BJ (cell line): ENCODE measurements around the gene PCBP3. TPM values are rescaled to one million over a fixed set of nuclear protein-coding genes. Genes with fewer than 3 reads are reported as not detected.

ENCODE experiments used
- CTCF ChIA-PET: fragments of 350-600 bp; formaldehyde crosslinking; extraction: SDS; loops from one replicate; lab custom pipeline; 2021; ENCODE audit warnings: antibody characterized with exemption, inconsistent platforms; lab: Yijun Ruan, JAX
- POLR2A ChIA-PET: fragments of 300-600 bp; sonication (Branson Sonifier 250); formaldehyde crosslinking; extraction: SDS; loops from one replicate; lab custom pipeline; 2021; ENCODE audit warnings: antibody characterized with exemption; lab: Charles Lee
- DNase-seq: peaks from one replicate; pipeline ENCODE4 v3.0.0-alpha.2; 2011; ENCODE audit warnings: low read depth
- H3K27me3 ChIP-seq: 2 replicates; pipeline ENCODE4 v1.6.0; 2011; ENCODE audit warnings: low read length; ENCODE audit not compliant: control insufficient read depth, insufficient read depth
- H3K36me3 ChIP-seq: 2 replicates; pipeline ENCODE4 v1.5.1; 2011; ENCODE audit warnings: low read length; ENCODE audit not compliant: control insufficient read depth, insufficient read depth
- H3K4me3 ChIP-seq: 2 replicates; pipeline ENCODE4 v1.5.1; 2011; ENCODE audit warnings: low read depth, mild to moderate bottlenecking, control low read depth, low read length
- polyA minus RNA-seq: library from RNA; depleted of rRNA, polyadenylated mRNA; stranded (reverse); fragments of >200 nt; gene quantifications from 2 replicates; pipeline ENCODE4 v1.2.3, GENCODE V29; 2011; rRNA and poly(A)+ RNA removed
- polyA plus RNA-seq: library from polyadenylated mRNA; depleted of rRNA; stranded (reverse); fragments of >200 nt; gene quantifications from 2 replicates; pipeline ENCODE4 v1.2.3, GENCODE V29; 2011; rRNA removed
- TF ChIP-seq, protein P1 (sequence below): IDR thresholded peaks from 2 replicates; pipeline ENCODE4 v1.5.1; 2011; ENCODE audit warnings: low read depth, mild to moderate bottlenecking, control low read depth, inconsistent platforms, low read length, moderate library complexity; ENCODE audit not compliant: insufficient read depth

Gene PCBP3
- polyA plus RNA-seq, result 0.99 and 2.1 TPM in 2 replicates
- 3.1 and 4.7 TPM in 2 replicates for polyA minus RNA-seq

DNA sequence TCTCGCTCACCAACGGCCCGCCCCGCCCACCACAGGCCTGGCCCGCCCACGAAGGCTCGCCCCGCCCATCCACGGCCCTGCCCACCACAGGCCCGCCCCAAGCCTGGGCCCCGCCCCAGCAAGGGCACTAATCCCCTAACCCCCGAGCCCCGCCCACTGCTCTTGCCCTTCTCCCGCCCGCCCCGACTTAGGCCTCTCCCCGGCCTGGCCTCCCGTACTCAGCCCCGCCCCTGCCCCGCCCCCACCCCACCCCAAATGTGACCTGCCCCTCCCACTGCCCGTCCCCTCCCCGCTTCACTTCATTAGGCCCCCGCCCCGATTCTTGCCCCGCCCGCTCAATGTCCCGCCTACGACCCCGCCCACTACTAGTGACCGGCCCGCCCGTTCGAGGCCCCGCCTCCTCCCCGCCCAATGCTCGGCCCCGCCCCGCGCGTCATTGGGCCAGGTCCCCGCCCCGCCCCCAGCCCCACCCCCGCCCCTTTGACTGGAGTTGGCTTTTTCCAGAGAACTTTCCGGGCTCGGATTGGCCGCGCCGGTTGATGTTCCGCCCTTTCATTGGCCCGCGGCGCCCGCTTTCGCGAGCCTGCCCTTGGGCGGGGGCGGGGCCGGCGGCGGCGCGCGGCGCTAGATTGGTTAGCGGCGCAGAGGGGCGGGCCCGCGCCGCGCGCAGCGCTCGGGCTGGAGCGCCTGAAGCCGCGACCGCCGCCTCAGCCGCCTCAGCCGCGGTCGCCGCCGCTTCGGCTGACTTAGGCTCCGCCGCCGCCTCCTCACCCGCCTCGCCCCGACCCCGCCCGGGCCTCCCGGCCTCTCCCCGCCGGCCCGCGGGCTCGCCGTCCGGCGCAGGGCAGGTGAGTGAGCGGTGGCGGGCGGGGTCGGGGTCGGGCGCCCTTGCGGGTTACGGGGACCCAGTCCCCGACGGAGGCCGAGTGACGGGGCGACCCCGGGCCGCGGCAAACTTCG is at the start of gene PCBP3:
Gene PCBP3 (plus strand): TSS at position 705 of the 960 bp plus-strand sequence. CDS start 206,361 bp downstream, outside the sequence.
- DNase-seq, result peak; percentile 44
- POLR2A ChIA-PET, result no interaction called here
- TF ChIP-seq, protein P1, sequence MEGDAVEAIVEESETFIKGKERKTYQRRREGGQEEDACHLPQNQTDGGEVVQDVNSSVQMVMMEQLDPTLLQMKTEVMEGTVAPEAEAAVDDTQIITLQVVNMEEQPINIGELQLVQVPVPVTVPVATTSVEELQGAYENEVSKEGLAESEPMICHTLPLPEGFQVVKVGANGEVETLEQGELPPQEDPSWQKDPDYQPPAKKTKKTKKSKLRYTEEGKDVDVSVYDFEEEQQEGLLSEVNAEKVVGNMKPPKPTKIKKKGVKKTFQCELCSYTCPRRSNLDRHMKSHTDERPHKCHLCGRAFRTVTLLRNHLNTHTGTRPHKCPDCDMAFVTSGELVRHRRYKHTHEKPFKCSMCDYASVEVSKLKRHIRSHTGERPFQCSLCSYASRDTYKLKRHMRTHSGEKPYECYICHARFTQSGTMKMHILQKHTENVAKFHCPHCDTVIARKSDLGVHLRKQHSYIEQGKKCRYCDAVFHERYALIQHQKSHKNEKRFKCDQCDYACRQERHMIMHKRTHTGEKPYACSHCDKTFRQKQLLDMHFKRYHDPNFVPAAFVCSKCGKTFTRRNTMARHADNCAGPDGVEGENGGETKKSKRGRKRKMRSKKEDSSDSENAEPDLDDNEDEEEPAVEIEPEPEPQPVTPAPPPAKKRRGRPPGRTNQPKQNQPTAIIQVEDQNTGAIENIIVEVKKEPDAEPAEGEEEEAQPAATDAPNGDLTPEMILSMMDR, result no peak
- CTCF ChIA-PET, result no interaction called here
- Histone ChIP-seq H3K36me3 (no peaks in the 10 kb centered on the region), H3K27me3 (peaks cover 2% of the 10 kb centered on the region), H3K4me3 (peak within 1 kb of the TSS; percentile 44)

DNA sequence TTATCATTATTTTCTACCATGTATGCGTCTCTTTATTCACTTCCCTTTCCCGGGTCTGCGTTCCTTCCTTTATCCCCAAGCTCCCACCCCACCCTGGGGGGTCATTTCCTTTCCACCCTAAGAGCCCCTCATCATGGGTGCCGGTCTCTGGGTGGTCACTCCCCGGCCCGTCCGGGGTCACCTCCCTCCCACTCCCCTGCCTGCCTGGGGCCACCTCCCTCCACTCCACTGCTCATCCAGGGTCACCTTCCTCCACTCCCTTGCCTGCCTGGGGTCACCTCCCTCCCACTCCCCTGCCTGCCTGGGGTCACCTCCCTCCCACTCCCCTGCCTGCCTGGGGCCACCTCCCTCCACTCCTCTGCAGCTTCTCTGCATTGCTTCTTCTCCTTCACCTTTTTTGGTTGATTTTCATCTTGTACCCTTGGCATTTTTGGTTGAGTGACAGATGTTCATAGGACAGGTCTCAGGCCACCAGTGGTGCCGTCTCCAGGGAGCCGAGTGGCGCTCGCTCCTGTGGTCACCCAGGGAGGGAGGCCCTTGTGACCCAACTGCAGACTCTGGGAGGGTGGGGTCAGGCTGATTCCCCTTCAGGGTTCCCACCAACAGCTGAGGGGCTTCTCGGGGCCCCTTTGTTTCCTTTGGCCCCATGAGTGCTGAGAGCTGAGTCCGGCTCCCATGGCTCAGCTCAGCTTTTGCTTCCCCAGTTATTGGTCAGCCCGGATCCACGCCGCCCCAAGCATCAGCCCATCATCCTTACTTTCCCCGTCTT is 48.6 kb upstream of the PCBP3 start:
- ChIA-PET CTCF (interaction anchor here (0.8 to 5.0 kb wide), 6 partner anchors 10 to 226 kb away, joined by 3 to 71 read pairs (median 10); no protein-coding TSS in a partner anchor), POLR2A (no interaction called here)
- H3K27me3 ChIP-seq, result peaks cover 11% of the 10 kb centered on the region
- no peak for DNase-seq
- TF ChIP-seq, protein P1, result no peak
- no peak overlapping the region for H3K4me3 ChIP-seq
- no peaks in the 10 kb centered on the region for H3K36me3 ChIP-seq

DNA sequence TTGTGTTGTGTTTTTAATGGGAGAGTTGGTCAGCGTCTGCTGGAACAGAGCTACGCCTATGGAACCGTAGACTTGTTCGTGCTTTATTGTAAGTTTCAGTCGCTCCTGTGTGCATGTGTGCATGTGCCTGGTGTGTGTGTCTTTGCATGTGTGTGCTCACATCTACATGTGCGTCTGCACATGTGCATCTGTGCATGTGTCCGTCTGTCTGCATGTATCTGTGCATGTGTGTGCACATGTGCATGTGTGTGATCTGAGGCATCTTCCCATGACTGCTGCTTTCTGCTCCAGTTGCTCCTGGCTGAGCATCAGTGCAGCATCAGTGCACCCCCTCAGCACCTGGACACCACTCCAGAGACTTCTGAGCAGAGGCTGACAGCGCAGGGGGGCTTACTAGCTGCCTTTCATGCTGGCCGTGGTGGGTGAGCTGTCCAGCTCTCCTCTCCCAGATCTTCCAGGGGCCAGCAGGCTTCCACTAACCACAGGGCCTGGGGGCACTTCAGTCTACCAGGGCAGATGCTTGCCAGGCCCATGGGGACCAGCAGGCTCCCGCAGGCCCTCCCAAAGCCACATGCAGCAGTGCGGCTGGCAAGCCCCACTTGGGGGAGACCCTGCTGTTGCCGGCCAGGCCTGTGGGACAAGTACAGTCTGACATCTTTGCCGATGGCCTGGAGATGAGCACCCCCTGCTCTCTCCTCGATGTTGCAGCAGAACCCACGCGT is 47.8 kb upstream of the PCBP3 start:
- ChIA-PET CTCF (interaction anchor here (0.6 to 5.0 kb wide), 25 partner anchors 8 to 459 kb away, joined by 3 to 71 read pairs (median 5); no protein-coding TSS in a partner anchor), POLR2A (interaction anchor here (0.6 kb wide), 1 partner anchor 39 kb away, joined by 6 read pairs; no protein-coding TSS in a partner anchor)
- Histone ChIP-seq H3K4me3 (no peak overlapping the region), H3K36me3 (no peaks in the 10 kb centered on the region), H3K27me3 (peaks cover 11% of the 10 kb centered on the region)
- TF ChIP-seq, protein P1, result no peak
- DNase-seq, result no peak

DNA sequence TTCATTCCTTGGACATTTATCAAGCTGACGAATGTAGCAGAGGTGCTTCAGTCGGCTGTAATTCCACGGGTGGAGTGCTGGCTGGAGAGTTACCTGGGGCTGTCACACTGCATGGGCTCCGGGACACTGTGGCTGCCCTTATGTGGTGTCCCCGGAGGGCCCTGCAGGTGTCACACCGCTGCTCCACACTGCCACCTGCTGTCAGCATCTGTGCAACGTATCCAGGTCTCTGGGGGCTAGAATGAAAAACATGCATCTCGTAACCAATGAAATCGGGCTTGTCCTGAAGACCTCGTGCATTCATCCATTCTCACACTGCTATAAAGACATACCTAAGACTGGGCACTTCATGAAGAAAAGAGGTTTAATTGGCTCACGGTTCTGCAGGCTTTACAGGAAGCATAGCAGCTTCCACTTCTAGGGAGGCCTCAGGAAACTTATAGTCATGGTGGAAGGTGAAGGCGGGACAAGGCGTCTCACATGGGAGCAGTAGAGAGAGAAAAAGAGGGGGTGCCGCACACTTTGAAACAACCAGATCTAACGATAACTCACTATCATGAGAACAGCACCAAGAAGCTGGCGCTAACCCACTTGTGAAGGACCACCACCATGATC is 46.7 kb upstream of the PCBP3 start:
- TF ChIP-seq, protein P1, result peak; percentile 93
- H3K27me3 ChIP-seq, result peaks cover 11% of the 10 kb centered on the region
- ChIA-PET CTCF (interaction anchor here (0.7 to 5.0 kb wide), 28 partner anchors 9 to 460 kb away, joined by 3 to 71 read pairs (median 5); no protein-coding TSS in a partner anchor), POLR2A (interaction anchor here (0.6 kb wide), 1 partner anchor 41 kb away, joined by 6 read pairs; no protein-coding TSS in a partner anchor)
- no peaks in the 10 kb centered on the region for H3K36me3 ChIP-seq
- DNase-seq, result no peak
- no peak overlapping the region for H3K4me3 ChIP-seq
